Ammon's horn (tissue), 1 donor: ENCODE measurements around the gene ASIC3.
"Not testable (repeated sequence)": the region's sequence is repeated elsewhere in the genome, so short reads cannot be mapped to it uniquely, and the experiment has no call there.

Experiments
- DNase-seq: peaks from one replicate; pipeline ENCODE4 v3.0.0-alpha.2; 2016; ENCODE audit warnings: low spot score

ASIC3 gene

DNA sequence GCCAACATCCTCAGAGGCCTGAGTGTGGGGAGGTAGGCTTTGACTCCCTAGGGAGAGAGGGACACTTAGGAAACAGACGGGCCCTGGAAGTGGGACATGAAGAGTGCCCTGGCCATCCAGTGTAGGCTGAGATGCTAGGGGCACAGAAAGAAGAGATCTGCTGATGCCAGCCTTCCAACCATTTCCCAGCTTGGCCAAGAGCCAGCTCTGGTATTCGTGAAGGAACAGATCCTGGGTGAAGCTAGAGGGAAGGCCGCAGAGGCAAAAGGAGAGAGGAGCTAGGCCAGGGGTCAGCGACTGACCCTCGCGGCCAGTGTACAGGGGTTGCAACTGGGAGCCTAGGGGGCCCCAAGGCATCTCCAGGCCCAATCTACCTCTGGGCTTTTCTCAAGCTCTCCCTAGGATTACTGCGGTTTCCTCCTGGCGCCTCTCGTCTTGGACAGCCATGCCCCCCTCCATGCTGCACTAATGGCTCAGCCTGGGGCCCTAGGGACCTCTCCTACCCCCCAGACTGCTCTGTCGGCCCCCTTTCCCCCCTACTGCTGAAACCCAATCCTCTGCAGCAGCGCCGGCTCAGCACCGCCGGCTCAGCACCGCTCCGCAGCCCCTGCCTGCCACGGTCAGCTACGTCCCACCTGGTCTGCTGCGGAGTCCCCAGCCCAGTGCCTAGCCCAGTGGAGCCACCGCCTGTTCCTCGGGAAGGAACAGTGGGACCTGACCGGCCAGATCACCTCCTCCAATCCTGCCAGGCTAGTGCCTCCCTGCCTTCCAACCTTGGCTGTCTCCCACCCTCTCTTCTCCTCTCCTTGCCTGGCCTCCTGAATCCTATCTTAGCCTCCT lies at the start of gene ASIC3:
TSS of gene ASIC3 (plus strand) at position 556 of the 840 bp plus-strand sequence. CDS start 355 bp downstream, outside the sequence.
- no peak for DNase-seq

DNA sequence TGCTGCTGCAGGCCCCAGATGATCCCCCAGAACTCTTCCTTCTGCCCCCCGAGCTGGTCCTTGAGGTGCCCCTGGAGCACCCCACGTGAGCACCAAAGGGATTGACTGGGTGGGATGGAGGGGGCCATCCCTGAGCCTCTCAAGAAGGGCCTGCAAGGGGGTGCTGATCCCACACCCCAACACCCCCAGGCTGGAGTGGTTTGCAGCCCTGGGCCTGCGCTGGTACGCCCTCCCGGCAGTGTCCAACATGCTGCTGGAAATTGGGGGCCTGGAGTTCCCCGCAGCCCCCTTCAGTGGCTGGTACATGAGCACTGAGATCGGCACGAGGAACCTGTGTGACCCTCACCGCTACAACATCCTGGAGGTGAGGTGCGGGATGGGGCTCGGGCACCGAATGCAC lies 49.3 kb upstream of the ASIC3 start:
- DNase-seq, result no peak

DNA sequence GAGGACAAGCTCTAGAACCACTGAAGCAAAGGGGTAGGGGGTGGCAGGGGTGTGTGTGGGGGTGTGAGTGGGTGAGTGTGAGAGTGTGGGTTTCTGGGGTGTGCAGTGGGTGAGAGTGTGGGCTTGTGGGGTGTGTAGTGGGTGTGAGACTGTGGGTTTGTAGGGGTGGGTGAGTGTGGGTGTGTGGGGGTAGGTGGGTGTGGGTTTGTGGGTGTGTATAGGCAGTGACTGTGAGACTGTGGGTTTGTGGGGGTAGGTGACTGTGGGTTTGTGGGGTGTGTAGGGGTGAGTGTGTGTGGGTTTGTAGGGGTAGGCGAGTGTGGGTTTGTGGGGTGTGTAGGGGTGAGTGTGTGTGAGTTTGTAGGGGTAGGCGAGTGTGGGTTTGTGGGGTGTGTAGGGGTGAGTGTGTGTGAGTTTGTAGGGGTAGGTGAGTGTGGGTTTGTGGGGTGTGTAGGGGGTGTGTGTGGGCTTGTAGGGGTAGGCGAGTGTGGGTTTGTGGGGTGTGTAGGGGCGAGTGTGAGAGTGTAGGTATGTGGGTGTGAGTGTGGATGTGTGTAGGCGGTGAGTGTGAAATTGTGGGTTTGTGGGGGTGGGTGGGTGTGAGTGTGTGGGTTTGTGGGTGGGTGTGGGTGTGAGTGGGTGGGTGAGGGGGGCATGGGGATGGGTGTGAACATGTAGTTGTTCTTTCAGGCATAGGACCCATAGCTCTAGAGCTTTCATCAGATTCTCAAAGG lies 48.7 kb upstream of the ASIC3 start:
- DNase-seq, result no peak

DNA sequence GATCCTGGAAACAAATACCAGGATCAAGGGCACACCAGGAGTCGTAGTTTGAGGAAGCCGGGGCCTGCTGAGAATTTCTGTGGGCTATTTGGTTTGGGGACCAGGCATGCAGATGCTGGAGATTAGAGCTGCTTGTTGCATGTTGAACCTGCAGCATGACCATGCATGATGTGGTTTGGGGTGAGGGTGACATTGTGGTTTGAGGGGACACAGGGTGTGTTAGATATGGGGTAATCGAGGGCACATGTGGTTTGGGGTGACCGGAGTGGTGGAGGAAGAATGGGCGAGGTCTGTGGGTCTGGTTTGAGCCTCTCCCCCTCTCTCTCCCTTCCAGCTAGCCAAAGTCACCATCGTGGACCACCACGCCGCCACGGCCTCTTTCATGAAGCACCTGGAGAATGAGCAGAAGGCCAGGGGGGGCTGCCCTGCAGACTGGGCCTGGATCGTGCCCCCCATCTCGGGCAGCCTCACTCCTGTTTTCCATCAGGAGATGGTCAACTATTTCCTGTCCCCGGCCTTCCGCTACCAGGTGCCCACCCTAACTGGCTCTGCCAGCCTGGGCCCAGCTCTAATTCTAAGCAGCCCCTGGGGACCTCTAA lies 47.3 kb upstream of the ASIC3 start:
- DNase-seq, result no peak

DNA sequence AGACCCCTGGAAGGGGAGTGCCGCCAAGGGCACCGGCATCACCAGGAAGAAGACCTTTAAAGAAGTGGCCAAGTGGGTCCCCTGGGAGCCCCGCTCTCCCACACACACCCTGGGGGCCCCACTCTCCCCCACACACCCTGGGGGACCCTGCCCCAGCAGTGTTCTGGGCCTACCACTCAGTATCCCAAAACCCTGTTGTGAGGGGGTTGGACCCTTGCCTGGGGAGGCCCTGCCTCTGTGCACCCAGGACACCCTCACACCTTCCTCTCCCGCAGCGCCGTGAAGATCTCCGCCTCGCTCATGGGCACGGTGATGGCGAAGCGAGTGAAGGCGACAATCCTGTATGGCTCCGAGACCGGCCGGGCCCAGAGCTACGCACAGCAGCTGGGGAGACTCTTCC lies 46.8 kb upstream of the ASIC3 start:
- DNase-seq, result no peak

DNA sequence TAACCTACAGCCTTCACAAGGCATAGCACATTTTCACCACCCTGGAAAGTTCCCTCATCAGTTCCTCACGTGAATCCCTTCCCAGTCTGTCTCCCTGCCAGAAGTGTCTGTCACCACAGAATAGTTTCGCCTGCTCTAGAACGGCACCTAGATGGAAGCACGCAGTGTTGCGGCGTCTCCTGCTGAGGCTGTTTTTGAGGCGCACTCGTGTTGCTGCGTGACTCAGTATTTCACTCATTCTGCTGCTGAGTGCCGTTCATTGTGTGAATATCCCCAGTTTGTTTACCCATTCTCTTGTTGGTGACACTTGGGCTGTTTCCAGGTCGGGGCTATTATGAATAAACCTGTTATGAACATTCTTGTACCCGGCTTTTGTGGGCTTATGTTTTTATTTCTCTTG lies 44.8 kb upstream of the ASIC3 start:
- no peak for DNase-seq

DNA sequence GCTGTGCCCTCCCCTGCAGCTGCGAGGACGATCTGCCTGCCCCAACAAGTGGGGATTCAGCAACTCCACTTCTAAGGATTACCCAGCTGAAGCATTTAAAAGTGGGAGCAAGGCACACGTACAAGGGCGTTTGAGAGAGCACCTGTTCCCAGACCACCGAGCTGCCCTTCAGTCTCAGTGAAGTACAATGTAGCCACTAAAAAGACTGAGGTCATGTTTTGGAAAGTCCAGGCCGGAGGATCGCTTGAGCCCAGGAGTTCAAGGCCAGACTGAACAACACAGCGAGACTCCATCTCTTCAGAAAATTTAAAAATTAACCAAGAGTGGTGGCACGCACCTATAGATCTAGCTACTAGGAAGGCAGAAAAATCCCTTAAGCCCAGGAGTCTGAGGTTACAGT lies 42.8 kb upstream of the ASIC3 start:
- no peak for DNase-seq

DNA sequence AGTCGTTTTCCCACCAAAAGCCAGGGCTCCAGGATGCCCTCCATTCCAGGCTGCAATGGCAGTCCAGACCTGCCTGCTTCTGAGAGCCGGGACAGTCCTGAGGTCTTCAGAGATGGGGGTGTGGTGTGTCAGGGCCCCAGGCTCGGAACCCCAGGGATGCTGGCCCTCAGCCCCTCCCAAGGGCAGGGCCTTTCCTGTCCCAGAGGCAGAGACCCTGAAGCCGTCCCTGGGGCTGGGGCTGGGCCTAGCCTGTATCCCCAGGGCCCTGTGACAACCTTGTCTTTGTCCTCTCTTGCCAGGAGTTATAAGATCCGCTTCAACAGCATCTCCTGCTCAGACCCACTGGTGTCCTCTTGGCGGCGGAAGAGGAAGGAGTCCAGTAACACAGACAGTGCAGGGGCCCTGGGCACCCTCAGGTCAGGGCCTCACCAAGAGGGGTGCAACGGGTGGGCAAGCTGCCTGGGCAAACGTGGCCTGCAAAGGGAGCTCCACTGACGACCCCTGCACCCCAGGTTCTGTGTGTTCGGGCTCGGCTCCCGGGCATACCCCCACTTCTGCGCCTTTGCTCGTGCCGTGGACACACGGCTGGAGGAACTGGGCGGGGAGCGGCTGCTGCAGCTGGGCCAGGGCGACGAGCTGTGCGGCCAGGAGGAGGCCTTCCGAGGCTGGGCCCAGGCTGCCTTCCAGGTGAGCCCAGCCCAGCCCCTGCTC lies 41.6 kb upstream of the ASIC3 start:
- DNase-seq, result no peak

DNA sequence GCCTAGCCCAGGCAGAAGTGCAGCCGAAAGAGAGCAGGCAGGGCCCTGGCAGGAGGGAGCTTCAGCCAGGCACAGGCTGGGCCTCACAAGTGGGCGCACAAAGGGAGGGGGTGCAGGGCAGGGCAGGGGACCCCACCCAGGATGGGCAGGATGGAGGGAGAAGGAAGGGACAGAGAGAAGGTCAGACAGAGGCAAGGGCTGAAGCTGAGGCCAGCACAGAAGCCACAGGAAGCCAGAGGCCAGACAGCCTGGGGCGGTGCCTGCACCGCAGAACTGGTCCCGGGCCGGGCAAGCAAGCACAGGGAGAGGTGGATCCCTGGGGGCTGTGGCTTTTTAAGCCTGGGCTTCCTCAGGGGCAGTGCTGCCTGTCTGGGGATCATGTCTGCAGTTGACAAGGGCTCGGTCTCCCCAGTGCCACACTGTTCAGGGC lies 40.8 kb upstream of the ASIC3 start:
- DNase-seq, result no peak

DNA sequence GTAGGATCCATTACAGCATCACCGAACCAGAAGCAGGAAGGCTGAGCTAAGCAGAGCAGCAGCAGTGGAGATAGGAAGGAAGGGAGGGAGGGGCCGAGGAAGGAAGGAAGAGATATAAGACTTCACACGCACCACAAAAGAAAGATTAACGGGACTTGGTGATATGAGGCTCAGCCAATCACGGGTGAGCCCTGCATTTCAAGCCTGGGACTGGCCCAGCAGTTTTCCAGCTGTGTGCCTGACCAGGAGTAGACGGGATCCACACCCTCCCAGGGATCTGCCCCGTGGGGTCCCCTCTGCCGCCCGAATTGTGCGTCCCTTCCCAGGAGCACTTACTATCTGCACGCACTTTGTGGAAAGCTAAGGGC lies 40.2 kb upstream of the ASIC3 start:
- no peak for DNase-seq

DNA sequence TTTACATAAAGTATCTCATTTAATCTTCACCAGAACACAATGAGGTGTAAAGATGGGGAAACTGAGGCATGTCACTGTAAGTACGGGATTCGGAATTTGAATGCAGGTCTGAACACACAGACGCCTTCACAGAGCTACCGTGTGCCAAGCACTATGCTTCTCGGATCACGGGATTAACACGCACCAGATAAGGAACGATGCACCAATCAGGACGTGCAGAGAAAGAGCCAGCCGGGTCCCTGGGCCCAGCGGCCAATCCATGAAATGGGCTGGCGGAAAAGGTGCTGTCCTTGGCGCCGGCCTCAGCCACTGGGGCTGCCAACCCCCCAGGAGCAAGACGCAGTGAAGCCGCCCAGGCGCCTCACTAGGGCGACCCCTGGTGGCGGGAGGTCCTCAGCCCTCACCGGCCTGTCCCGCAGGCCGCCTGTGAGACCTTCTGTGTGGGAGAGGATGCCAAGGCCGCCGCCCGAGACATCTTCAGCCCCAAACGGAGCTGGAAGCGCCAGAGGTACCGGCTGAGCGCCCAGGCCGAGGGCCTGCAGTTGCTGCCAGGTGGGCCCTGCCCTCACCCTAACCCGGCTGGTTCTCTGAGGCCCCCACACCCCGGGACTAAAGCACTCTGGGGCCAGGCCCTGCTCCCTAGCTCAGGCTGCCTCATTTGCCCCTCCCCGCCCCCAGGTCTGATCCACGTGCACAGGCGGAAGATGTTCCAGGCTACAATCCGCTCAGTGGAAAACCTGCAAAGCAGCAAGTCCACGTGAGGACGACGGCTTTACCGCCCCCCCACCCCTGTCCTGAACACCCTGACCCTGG lies 39.6 kb upstream of the ASIC3 start:
- no peak for DNase-seq

DNA sequence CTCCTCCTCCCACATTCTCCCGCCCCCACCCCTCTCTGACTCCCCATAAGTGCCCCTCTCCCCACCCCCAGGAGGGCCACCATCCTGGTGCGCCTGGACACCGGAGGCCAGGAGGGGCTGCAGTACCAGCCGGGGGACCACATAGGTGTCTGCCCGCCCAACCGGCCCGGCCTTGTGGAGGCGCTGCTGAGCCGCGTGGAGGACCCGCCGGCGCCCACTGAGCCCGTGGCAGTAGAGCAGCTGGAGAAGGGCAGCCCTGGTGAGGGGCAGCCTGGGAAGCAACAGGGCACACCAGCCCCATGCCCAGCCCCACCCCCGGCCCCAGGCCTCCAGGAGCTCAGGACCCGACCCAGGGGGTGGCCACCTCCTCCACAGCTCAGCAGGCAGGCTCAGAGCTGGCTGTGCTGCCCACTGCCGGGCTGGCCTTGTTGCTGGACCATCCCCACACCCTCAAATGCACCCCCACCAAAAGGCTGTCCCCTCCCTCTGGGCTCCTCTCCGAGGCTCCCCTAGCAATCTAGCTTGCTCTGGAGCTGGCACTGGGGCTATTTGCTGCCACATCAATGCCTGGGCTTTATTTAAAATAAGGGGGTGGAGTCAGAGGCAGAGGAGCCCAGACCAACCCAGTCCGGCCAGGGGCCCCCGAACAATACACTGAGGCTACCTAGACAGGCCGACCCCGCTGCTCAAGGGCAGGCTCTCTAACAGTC lies 38.8 kb upstream of the ASIC3 start:
- no peak for DNase-seq

DNA sequence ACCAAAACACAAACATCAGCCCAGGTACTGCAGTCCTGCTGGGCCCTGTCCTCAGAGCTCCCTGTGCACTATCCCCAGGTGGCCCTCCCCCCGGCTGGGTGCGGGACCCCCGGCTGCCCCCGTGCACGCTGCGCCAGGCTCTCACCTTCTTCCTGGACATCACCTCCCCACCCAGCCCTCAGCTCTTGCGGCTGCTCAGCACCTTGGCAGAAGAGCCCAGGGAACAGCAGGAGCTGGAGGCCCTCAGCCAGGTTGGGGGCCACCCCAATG lies 38.4 kb upstream of the ASIC3 start:
- no peak for DNase-seq

DNA sequence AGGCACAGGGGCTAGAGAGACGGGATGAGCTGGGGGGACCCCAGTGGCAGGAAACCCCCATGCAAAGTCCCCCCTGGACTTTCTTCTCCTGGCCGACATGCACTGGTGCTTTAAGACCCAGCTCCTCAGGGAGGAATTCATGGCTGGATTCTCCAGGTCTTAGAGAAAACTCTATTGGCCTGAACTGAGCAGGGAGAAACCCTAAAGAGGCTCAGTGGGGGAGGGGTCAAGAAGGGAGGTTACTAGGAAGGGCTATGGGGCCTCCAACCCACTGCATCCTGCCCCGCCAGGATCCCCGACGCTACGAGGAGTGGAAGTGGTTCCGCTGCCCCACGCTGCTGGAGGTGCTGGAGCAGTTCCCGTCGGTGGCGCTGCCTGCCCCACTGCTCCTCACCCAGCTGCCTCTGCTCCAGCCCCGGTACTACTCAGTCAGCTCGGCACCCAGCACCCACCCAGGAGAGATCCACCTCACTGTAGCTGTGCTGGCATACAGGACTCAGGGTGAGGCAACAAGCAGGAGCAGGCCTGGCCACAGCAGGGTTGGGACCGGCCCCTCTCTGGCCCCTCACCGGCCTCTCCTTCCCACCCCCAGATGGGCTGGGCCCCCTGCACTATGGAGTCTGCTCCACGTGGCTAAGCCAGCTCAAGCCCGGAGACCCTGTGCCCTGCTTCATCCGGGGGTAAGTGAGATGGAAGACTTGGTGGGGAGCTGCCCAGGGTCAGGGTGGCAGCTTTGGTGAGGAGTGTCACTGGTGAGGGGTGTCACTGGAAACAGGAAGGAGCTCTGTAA lies 37.8 kb upstream of the ASIC3 start:
- no peak for DNase-seq

DNA sequence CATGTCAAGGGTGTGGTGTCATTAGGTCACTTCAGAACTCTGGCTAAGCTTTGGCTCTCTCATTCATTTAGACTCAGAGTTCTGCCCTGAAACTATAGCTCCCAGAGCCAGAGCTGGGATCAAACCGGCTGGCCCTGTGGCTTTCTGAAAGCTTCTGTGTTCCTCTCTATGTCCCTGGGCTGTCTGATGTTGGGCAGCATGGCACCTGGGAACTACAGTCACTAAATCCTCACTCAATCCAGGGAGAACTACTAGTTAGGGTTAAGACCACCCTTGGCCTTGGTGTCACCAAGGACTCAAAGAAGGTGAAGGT lies 37.3 kb upstream of the ASIC3 start:
- no peak for DNase-seq

DNA sequence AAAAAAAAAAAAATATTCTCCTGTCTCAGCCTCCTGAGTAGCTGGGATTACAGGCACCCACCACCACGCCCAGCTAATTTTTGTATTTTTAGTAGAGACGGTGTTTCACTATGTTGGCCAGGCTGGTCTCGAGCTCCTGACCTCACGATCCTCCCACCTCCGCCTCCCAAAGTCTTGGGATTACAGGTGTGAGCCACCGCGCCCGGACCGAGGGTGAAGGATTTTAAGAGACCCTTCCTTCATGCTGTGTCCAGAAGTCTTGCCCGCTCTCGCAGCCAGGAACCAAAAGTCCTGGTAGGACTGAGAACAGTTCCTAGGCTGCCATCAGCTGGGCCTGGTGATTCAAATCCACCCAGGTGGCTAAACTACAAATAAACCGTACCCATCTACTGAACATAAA lies 36.7 kb upstream of the ASIC3 start:
- not testable (repeated sequence) for DNase-seq

DNA sequence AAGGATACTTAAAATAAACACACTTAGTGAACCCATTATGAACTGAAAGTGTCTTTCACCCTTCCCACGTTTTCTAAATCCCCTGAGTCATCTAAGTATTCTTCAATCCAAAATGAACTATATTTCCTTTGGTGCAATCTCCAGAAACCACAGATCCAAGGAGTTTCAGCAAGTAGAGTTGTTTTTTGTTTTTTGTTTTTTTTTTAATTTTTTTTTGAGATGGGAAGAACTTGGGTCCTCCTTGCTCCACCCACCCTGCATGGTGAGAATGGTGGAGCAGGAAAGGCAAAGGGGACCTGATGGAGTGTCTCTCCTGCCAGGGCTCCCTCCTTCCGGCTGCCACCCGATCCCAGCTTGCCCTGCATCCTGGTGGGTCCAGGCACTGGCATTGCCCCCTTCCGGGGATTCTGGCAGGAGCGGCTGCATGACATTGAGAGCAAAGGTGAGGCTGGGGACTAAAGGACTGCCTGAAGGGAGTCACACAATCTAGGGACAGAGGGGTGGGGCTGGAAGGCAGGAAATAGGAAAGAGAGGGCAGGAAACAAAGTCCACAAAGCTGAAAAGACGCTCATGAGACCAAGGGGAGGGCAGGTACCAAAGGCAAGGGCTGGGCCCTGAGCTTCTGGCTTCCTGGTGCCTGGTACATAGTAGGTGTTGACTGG lies 36.2 kb upstream of the ASIC3 start:
- DNase-seq, result no peak

DNA sequence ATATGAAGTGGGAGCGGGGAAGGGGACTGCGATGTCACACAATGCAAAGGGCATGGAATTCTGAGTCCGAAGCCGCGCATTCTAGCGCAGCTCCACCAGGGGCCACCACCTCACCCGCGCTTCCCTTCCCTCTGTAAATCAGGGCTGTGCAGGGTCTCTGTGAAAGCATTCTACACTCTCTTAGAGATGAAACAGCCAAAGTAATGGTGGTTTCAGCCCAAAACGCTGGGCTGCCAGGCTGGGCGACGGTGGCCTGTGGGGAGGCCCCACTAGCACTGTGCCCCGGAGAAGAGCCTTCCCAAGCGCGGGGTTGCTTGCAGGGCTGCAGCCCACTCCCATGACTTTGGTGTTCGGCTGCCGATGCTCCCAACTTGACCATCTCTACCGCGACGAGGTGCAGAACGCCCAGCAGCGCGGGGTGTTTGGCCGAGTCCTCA lies 35.4 kb upstream of the ASIC3 start:
- no peak for DNase-seq

DNA sequence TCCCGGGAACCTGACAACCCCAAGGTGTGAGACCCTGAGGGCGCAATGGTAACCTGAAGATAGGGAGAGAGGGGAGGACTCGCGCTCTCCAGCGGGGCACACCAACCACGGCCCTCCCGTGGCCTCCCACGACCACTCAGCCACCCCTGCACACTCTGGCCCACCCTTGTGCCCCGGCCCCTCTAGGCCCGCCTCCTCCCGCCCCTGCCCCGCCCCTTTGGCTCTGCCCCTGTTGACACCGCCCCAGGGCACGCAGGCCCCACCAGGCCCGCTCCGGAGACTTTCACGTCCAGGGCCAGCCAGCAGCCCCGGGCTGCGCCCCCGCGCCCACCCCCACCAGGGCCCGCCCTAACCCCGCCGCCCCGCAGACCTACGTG lies 35.0 kb upstream of the ASIC3 start:
- no peak for DNase-seq
